Middle frontal gyrus (tissue), 1 donor: ENCODE measurements around the gene DAPK2.
"Not testable (repeated sequence)": the region's sequence is repeated elsewhere in the genome, so short reads cannot be mapped to it uniquely, and the experiment has no call there.

ENCODE experiments used
- DNase-seq: peaks from one replicate; pipeline ENCODE4 v3.0.0-alpha.2; 2015; ENCODE audit warnings: low spot score; ENCODE audit errors: extremely low spot score

Gene DAPK2

GRCh38 chr15:63974021-63974420 lies 72.3 kb downstream of the DAPK2 start:
- no peak for DNase-seq

GRCh38 chr15:63973212-63974009 lies 72.9 kb downstream of the DAPK2 start:
- DNase-seq = no peak

- DNase-seq = no peak
These were observed 73.5 kb downstream of the DAPK2 start for GRCh38 chr15:63972801-63973200.

- DNase-seq = no peak
These were observed 74.4 kb downstream of the DAPK2 start for GRCh38 chr15:63971904-63972303.

GRCh38 chr15:63971427-63971805 lies 74.9 kb downstream of the DAPK2 start:
- DNase-seq = no peak

GRCh38 chr15:63970621-63971426 lies 75.5 kb downstream of the DAPK2 start:
- no peak for DNase-seq

- no peak for DNase-seq
These were observed 76.4 kb downstream of the DAPK2 start for GRCh38 chr15:63969652-63970421.

GRCh38 chr15:63968700-63969099 lies 77.6 kb downstream of the DAPK2 start:
- DNase-seq = no peak

GRCh38 chr15:63968122-63968524 lies 78.2 kb downstream of the DAPK2 start:
- no peak for DNase-seq

- no peak for DNase-seq
These were observed 78.7 kb downstream of the DAPK2 start for GRCh38 chr15:63967616-63968015.

- DNase-seq = not testable (repeated sequence)
These were observed 83.2 kb downstream of the DAPK2 start for GRCh38 chr15:63962947-63963721.

GRCh38 chr15:63953524-63953923 lies 92.8 kb downstream of the DAPK2 start:
- DNase-seq = no peak

- no peak for DNase-seq
These were observed 95.3 kb downstream of the DAPK2 start for GRCh38 chr15:63950911-63951481.

- DNase-seq = no peak
These were observed 97.3 kb downstream of the DAPK2 start for GRCh38 chr15:63948971-63949370.

GRCh38 chr15:63948436-63948835 lies 97.8 kb downstream of the DAPK2 start:
- DNase-seq = no peak

GRCh38 chr15:63947228-63947627 lies 99.1 kb downstream of the DAPK2 start:
- DNase-seq = no peak

- no peak for DNase-seq
These were observed 99.7 kb downstream of the DAPK2 start for GRCh38 chr15:63946524-63947065.

- DNase-seq = no peak
These were observed 100.4 kb downstream of the DAPK2 start for GRCh38 chr15:63945838-63946298.

GRCh38 chr15:63945007-63945788 lies 101.1 kb downstream of the DAPK2 start:
- no peak for DNase-seq

GRCh38 chr15:63944681-63944955 lies 101.7 kb downstream of the DAPK2 start:
- DNase-seq = no peak
